GM12865 (cell line): ENCODE data around the gene PRR12.

Source experiments
- DNase-seq: peaks from one replicate; pipeline ENCODE4 v3.0.0; 2010; ENCODE audit warnings: low read depth
- H3K4me3 ChIP-seq: 2 replicates; pipeline ENCODE4 v1.5.1; 2011; ENCODE audit warnings: mild to moderate bottlenecking, low read depth, low read length, control low read depth
- CTCF ChIP-seq: IDR thresholded peaks from 2 replicates; pipeline ENCODE4 v1.5.1; 2011; ENCODE audit warnings: low read length, control low read depth, low read depth, inconsistent platforms; ENCODE audit not compliant: insufficient read depth; ENCODE audit errors: missing control alignments

PRR12 gene

GRCh38 chr19:49580264-49581006 is 10.5 kb upstream of the PRR12 start, which contains the start of gene NOSIP:
TSS of gene NOSIP (minus strand) at chr19:49580556. CDS start at chr19:49560691, 19,865 bp downstream.
- no peak for TF ChIP-seq CTCF

GRCh38 chr19:49581007-49581508 is 9.9 kb upstream of the PRR12 start, which contains the start of gene PRRG2:
TSS of gene PRRG2 (plus strand) at chr19:49581316. CDS start at chr19:49583220, 1,904 bp downstream.
- no peak for TF ChIP-seq CTCF
- peak within 1 kb of the TSS; percentile 64 for H3K4me3 ChIP-seq
- no peak for DNase-seq

More at GRCh38 chr19:49580264-49581006, 10.5 kb upstream of the PRR12 start, which contains the start of gene NOSIP:
- DNase-seq: peak; percentile 98
- H3K4me3 ChIP-seq: peak within 1 kb of the TSS; percentile 64

- no peak overlapping the region for H3K4me3 ChIP-seq
- TF ChIP-seq CTCF: no peak
- DNase-seq: no peak
Measured at GRCh38 chr19:49583239-49583638, 7.7 kb upstream of the PRR12 start.

- no peak for DNase-seq
- H3K4me3 ChIP-seq: no peak overlapping the region
- TF ChIP-seq CTCF: no peak
Measured at GRCh38 chr19:49585023-49585422, 6.0 kb upstream of the PRR12 start.

- no peak overlapping the region for H3K4me3 ChIP-seq
- TF ChIP-seq CTCF: no peak
- no peak for DNase-seq
Measured at GRCh38 chr19:49587227-49587626, 3.8 kb upstream of the PRR12 start.

GRCh38 chr19:49588365-49589122 is 2.4 kb upstream of the PRR12 start:
- no peak for TF ChIP-seq CTCF
- peak; percentile 65 for DNase-seq
- no peak overlapping the region for H3K4me3 ChIP-seq
